GM12865 (cell line): ENCODE measurements around the gene SEMA4B.

Experiments
- DNase-seq: peaks from one replicate; pipeline ENCODE4 v3.0.0; 2010; ENCODE audit warnings: low read depth
- H3K4me3 ChIP-seq: 2 replicates; pipeline ENCODE4 v1.5.1; 2011; ENCODE audit warnings: mild to moderate bottlenecking, low read depth, low read length, control low read depth
- CTCF ChIP-seq: IDR thresholded peaks from 2 replicates; pipeline ENCODE4 v1.5.1; 2011; ENCODE audit warnings: low read length, control low read depth, low read depth, inconsistent platforms; ENCODE audit not compliant: insufficient read depth; ENCODE audit errors: missing control alignments

Gene SEMA4B

DNA sequence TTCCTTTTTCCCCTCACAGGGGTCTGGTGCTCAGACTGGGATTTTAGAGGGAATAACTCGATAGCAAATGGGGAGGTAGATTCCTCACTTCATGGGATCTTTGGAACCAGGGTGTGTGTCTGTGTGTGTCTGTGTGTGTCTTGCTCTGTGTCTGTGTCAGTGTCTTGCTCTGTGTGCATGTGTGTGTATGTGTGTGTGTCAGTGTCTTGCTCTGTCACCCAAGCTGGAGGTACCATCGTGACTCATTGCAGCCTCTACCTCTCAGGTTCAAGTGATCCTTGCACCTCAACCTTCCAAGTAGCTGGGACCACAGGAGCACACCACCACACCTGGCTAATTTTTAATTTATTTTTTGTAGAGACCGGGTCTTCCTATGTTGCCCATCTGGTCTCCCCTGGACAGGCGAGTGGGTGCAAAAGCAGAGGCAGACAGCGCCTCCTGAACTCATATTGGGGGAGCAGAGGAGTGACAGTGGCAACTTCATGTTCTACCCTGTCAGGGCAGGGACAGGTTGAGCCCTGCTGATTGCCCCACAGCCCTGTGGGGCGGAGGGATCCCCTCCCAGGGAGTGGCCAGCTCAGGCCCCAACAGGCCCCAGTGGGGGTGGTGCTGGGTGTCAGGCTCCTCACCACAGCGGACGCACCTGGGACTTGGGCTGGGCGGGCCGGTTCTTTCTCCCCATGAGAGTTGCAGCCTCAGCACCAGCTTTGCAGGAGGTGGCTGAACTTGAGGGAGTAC is 10.4 kb upstream of the SEMA4B start:
- no peak overlapping the region for H3K4me3 ChIP-seq
- TF ChIP-seq CTCF, result no peak
- peak; percentile 78 for DNase-seq

DNA sequence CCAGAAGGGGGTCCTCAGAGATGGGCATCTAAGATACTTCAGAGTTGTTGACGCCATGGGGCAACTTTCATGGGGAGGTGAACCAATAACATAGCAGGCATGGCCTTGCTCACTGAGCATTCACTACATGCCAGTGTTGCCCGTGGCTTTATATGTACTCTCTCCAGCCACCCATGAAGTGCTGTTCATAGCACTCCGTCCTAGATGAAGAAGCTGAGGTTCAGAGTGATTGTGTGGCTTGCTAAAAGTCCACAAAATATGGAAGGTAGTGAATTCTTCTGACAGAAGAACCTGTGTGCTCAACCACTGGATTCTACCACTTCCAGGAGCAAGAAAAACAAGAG is 9.8 kb upstream of the SEMA4B start:
- TF ChIP-seq CTCF, result no peak
- no peak overlapping the region for H3K4me3 ChIP-seq

GRCh38 chr15:90191794-90192509 is 9.2 kb upstream of the SEMA4B start:
- peak overlapping the region; percentile 25 for H3K4me3 ChIP-seq
- DNase-seq, result peak; percentile 81
- TF ChIP-seq CTCF, result no peak

More for the DNA sequence above, 9.8 kb upstream of the SEMA4B start:
- no peak for DNase-seq

DNA sequence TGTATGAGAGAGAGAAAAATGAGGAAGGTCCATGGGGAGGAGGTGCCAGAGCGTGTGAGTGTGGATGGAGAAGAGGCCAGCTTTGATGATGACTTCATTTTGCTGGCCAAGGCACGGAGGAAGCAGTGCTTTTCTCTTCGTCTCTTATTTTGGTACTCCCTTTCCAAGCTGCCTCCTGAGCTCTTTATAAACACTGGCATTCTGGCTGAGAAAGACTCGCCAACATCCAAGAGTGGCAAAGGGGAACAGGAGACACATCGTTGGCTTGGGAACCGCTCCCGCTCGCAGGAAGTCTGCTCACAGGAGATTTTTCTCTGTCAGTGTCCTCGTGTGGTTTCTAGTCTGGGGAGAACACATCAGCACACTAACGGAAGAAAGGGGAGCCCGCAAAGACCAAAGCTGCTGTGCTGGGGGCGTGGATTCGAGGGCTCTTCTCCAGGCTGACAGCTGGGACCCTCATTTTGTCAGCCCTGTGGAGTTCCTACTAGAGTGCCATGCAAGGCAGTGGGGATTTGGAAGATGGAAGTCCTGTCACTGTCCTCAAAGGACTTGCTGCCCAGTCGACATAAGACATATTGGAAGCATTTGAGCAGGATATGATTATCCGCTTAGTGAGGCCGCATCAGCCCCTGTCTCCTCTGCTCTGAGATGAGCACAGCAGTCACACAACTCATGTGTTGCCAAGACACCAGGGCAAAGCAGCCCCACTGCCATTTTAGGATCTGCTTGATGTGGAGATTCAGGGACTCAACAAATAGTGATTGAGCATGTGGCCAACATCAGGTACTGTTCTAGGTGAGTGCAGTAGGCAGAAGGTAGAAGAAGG is 8.0 kb upstream of the SEMA4B start:
- no peak for TF ChIP-seq CTCF
- H3K4me3 ChIP-seq, result no peak overlapping the region
- DNase-seq, result no peak

- no peak for DNase-seq
- no peak overlapping the region for H3K4me3 ChIP-seq
- no peak for TF ChIP-seq CTCF
These were observed 6.5 kb upstream of the SEMA4B start for GRCh38 chr15:90194655-90195054.

DNA sequence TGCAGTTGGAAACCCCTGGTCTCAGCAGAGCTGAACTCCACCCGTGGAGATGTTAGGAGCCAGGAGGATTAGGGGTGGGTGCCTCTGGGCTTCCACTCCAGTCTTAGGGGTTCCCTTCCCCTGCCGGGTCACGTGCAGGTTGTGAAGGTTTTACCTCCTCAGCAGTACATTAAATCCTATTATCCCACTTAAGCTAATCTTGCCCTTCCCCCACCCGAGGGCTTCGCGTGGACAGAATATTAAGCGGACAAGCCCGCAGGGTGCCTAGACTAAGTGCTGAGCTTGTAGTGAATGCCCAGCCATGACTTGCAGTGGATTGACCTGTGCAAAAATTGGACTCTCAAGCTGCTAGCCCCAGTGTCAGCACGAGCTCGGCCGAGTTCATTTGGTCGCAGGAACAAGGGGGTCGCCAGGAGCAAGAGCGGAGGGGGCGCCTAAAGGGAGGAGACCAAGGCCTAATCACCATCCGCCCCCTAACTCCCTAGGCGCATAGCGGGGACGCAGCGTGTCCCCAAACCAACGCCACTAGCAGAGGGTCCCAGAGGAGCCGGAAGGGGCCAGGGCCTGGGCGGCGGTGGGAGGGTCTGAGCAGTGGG is 498 bp upstream of the SEMA4B start:
- peak overlapping the region; percentile 68 for H3K4me3 ChIP-seq
- TF ChIP-seq CTCF, result no peak
- DNase-seq, result no peak
